Stimulated activated CD8-positive, alpha-beta memory T cell treated with anti-CD3 and anti-CD28 coated beads, Interleukin-15, amount 100 ng/mL, for 48 hours (primary cell): ENCODE measurements around the gene RABGGTA.
"Not testable (repeated sequence)": the region's sequence is repeated elsewhere in the genome, so short reads cannot be mapped to it uniquely, and the experiment has no call there.

Experiments used
- DNase-seq, 2 donors: peaks; one replicate each; pipeline ENCODE4 v3.0.0-alpha.2; 2020; ENCODE audit warnings: low read depth in 2 of 2

The RABGGTA gene

GRCh38 chr14:24260780-24261157, 10.6 kb downstream of the RABGGTA start:
- DNase-seq, result no peak

GRCh38 chr14:24260026-24260779, 11.2 kb downstream of the RABGGTA start:
- no peak for DNase-seq

GRCh38 chr14:24259282-24260025, 11.9 kb downstream of the RABGGTA start:
- no peak for DNase-seq

GRCh38 chr14:24258548-24259265, 12.7 kb downstream of the RABGGTA start:
- no peak for DNase-seq

- DNase-seq, result no peak
Observed at GRCh38 chr14:24258119-24258518, 13.3 kb downstream of the RABGGTA start.

GRCh38 chr14:24256960-24257359, 14.4 kb downstream of the RABGGTA start:
- no peak for DNase-seq

- no peak for DNase-seq
Observed at GRCh38 chr14:24255931-24256711, 15.3 kb downstream of the RABGGTA start.

- no peak for DNase-seq
Observed at GRCh38 chr14:24255438-24255837, 16.0 kb downstream of the RABGGTA start.

- DNase-seq, result no peak
Observed at GRCh38 chr14:24254630-24255392, 16.6 kb downstream of the RABGGTA start.

GRCh38 chr14:24253936-24254335, 17.5 kb downstream of the RABGGTA start:
- no peak for DNase-seq

- no peak for DNase-seq
Observed at GRCh38 chr14:24252289-24253124, 18.9 kb downstream of the RABGGTA start.

GRCh38 chr14:24251880-24252288, 19.5 kb downstream of the RABGGTA start:
- DNase-seq, result no peak

GRCh38 chr14:24250354-24250753, 21.0 kb downstream of the RABGGTA start:
- DNase-seq, result no peak

- no peak for DNase-seq
Observed at GRCh38 chr14:24249230-24250021, 22.0 kb downstream of the RABGGTA start.

GRCh38 chr14:24247422-24247821, 24.0 kb downstream of the RABGGTA start:
- DNase-seq, result no peak

- DNase-seq, result no peak
Observed at GRCh38 chr14:24246765-24247212, 24.6 kb downstream of the RABGGTA start.

- DNase-seq, result not testable (repeated sequence)
Observed at GRCh38 chr14:24245350-24245749, 26.0 kb downstream of the RABGGTA start.

- no peak for DNase-seq
Observed at GRCh38 chr14:24243336-24243836, 28.0 kb downstream of the RABGGTA start.
